ENCODE results near the gene LEMD3.
A peak's percentile ranks its signal among the peaks of the same experiment; 100 is the strongest.

Gene LEMD3

GRCh38 chr12:65170209-65170881 is 962 bp downstream of the LEMD3 start:
- peak; percentile 50 for DNase-seq

- DNase-seq, result no peak
Measured at GRCh38 chr12:65171073-65171472, 1.7 kb downstream of the LEMD3 start.

GRCh38 chr12:65171870-65172269 is 2.5 kb downstream of the LEMD3 start:
- DNase-seq, result no peak

- no peak for DNase-seq
Measured at GRCh38 chr12:65175385-65175784, 6.0 kb downstream of the LEMD3 start.

GRCh38 chr12:65182012-65182739 is 12.8 kb downstream of the LEMD3 start:
- no peak for DNase-seq

GRCh38 chr12:65184176-65184857 is 14.9 kb downstream of the LEMD3 start:
- no peak for DNase-seq

- no peak for DNase-seq
Measured at GRCh38 chr12:65184858-65185229, 15.5 kb downstream of the LEMD3 start.

- no peak for DNase-seq
Measured at GRCh38 chr12:65187665-65188064, 18.3 kb downstream of the LEMD3 start.

- no peak for DNase-seq
Measured at GRCh38 chr12:65188179-65188701, 18.9 kb downstream of the LEMD3 start.

GRCh38 chr12:65189028-65189718 is 19.8 kb downstream of the LEMD3 start:
- DNase-seq, result no peak

- DNase-seq, result no peak
Measured at GRCh38 chr12:65192963-65193516, 23.7 kb downstream of the LEMD3 start.

GRCh38 chr12:65194949-65195348 is 25.6 kb downstream of the LEMD3 start:
- no peak for DNase-seq

GRCh38 chr12:65195387-65196055 is 26.1 kb downstream of the LEMD3 start:
- no peak for DNase-seq

GRCh38 chr12:65196762-65197567 is 27.6 kb downstream of the LEMD3 start:
- no peak for DNase-seq

- DNase-seq, result peak; percentile 7
Measured at GRCh38 chr12:65199604-65200003, 30.2 kb downstream of the LEMD3 start.

- no peak for DNase-seq
Measured at GRCh38 chr12:65200007-65200665, 30.8 kb downstream of the LEMD3 start.

- DNase-seq, result no peak
Measured at GRCh38 chr12:65203376-65203775, 34.0 kb downstream of the LEMD3 start.

- DNase-seq, result no peak
Measured at GRCh38 chr12:65204886-65205525, 35.6 kb downstream of the LEMD3 start.

- no peak for DNase-seq
Measured at GRCh38 chr12:65205886-65206285, 36.5 kb downstream of the LEMD3 start.

- no peak for DNase-seq
Measured at GRCh38 chr12:65208125-65208524, 38.7 kb downstream of the LEMD3 start.

All from fibroblast of skin of scalp (primary cell).